Suprapubic skin (tissue), 4 donors: Measurements from ENCODE around the gene PXDC1. TPM values are rescaled to one million over a fixed set of nuclear protein-coding genes. Genes with fewer than 3 reads are reported as not detected.
A peak's percentile ranks its signal among the peaks of the same experiment; 100 is the strongest.

Experiments used
- DNase-seq, 2 donors: peaks; one replicate each; pipeline ENCODE4 v3.0.0-alpha.2; 2019; ENCODE audit warnings: low spot score in 2 of 2
- H3K27ac ChIP-seq: fragments of 200-600 bp; sonication (generic); one replicate; pipeline ENCODE4 v1.5.1; 2019
- H3K27me3 ChIP-seq: fragments of 200-600 bp; sonication (generic); one replicate; pipeline ENCODE4 v1.5.1; 2019
- H3K36me3 ChIP-seq: fragments of 200-600 bp; sonication (generic); one replicate; pipeline ENCODE4 v1.5.1; 2019
- H3K4me1 ChIP-seq: fragments of 200-600 bp; sonication (generic); one replicate; pipeline ENCODE4 v1.5.1; 2019
- H3K4me3 ChIP-seq: fragments of 200-600 bp; sonication (generic); one replicate; pipeline ENCODE4 v1.5.1; 2019; ENCODE audit warnings: mild to moderate bottlenecking
- H3K9me3 ChIP-seq: fragments of 200-600 bp; sonication (generic); one replicate; pipeline ENCODE4 v1.5.1; 2019
- CTCF ChIP-seq, 2 donors: fragments of 200-600 bp in 1 of 2; fragments of 450-650 bp in 1 of 2; sonication (generic) in 1 of 2; IDR thresholded peaks; one replicate each; pipeline ENCODE4 v1.5.1; 2016 to 2019; ENCODE audit warnings: antibody characterized with exemption in 2 of 2, mild to moderate bottlenecking in 1 of 2, moderate library complexity in 1 of 2
- EP300 ChIP-seq: sonication (generic); formaldehyde crosslinking; IDR thresholded peaks from one replicate; pipeline ENCODE4 v1.6.1; 2017; ENCODE audit warnings: antibody characterized with exemption
- POLR2A ChIP-seq, 2 donors: fragments of 450-650 bp; IDR thresholded peaks; one replicate each; pipeline ENCODE4 v1.6.1; 2017; ENCODE audit warnings: antibody characterized with exemption in 2 of 2, mild to moderate bottlenecking in 2 of 2, moderate library complexity in 2 of 2
- POLR2AphosphoS5 ChIP-seq, 3 donors: sonication (generic); formaldehyde crosslinking; IDR thresholded peaks; one replicate each; pipeline ENCODE4 v1.6.1; 2017; ENCODE audit warnings: antibody characterized with exemption in 3 of 3
- WGBS: methylation state at CpG from one replicate; pipeline ENCODE4 v1.1.5; 2018; 5-methylcytosine and 5-hydroxymethylcytosine counted together
- total RNA-seq, 4 donors: library from RNA; depleted of rRNA; stranded (reverse); fragments of >200 nt; gene quantifications; one replicate each; pipeline ENCODE4 v1.1.0, GENCODE V29; 2016

PXDC1 gene
- total RNA-seq, 4 donors from 2014 or later = 63.1 to 108 (median 68.5) TPM

- DNase-seq = peak in 1 of 2 donors; percentile 76
- H3K27me3 ChIP-seq = no peaks in the 10 kb centered on the region
- H3K27ac ChIP-seq = peak overlapping the region; percentile 97
- peak overlapping the region; percentile 7 for H3K4me3 ChIP-seq
- no peaks in the 10 kb centered on the region for H3K9me3 ChIP-seq
- peaks cover 88% of the 10 kb centered on the region for H3K4me1 ChIP-seq
- no peaks in the 10 kb centered on the region for H3K36me3 ChIP-seq
- no peak for TF ChIP-seq EP300
- no peak for TF ChIP-seq POLR2A (IDR thresholded peaks at IDR 0.05)
- no peak for TF ChIP-seq POLR2AphosphoS5 (IDR thresholded peaks at IDR 0.05)
- no peak for TF ChIP-seq CTCF (IDR thresholded peaks at IDR 0.05)
- WGBS = 64% methylated on average over 9 of the region's 11 CpGs
Observed at GRCh38 chr6:3746119-3746691, 5.3 kb downstream of the PXDC1 start.

- H3K4me3 ChIP-seq = peak overlapping the region; percentile 7
- WGBS = 89% methylated on average over 2 of the region's 4 CpGs
- H3K36me3 ChIP-seq = no peaks in the 10 kb centered on the region
- peak in 1 of 2 donors; percentile 67 for DNase-seq
- H3K27ac ChIP-seq = peak overlapping the region; percentile 97
- no peaks in the 10 kb centered on the region for H3K27me3 ChIP-seq
- no peak for TF ChIP-seq CTCF (IDR thresholded peaks at IDR 0.05)
- H3K4me1 ChIP-seq = peaks cover 94% of the 10 kb centered on the region
- H3K9me3 ChIP-seq = no peaks in the 10 kb centered on the region
Observed at GRCh38 chr6:3745566-3746118, 5.9 kb downstream of the PXDC1 start.

GRCh38 chr6:3744901-3745470 lies 6.5 kb downstream of the PXDC1 start:
- no peaks in the 10 kb centered on the region for H3K27me3 ChIP-seq
- no peaks in the 10 kb centered on the region for H3K9me3 ChIP-seq
- H3K4me1 ChIP-seq = peaks cover 97% of the 10 kb centered on the region
- H3K4me3 ChIP-seq = no peak overlapping the region
- DNase-seq = peak in 1 of 2 donors; percentile 77
- WGBS = 69% methylated on average over 8 of the region's 20 CpGs
- TF ChIP-seq POLR2A (IDR thresholded peaks at IDR 0.05) (no peak), CTCF (IDR thresholded peaks at IDR 0.05) (no peak), POLR2AphosphoS5 (IDR thresholded peaks at IDR 0.05) (no peak), EP300 (no peak)
- peak overlapping the region; percentile 97 for H3K27ac ChIP-seq
- H3K36me3 ChIP-seq = no peaks in the 10 kb centered on the region

- no peaks in the 10 kb centered on the region for H3K27me3 ChIP-seq
- H3K36me3 ChIP-seq = no peaks in the 10 kb centered on the region
- DNase-seq = peak; percentile 62 to 74
- no peak for TF ChIP-seq EP300
- TF ChIP-seq CTCF (IDR thresholded peaks at IDR 0.05) = no peak
- TF ChIP-seq POLR2AphosphoS5 (IDR thresholded peaks at IDR 0.05) = no peak
- no peak for TF ChIP-seq POLR2A (IDR thresholded peaks at IDR 0.05)
- H3K27ac ChIP-seq = peak overlapping the region; percentile 97
- peaks cover 97% of the 10 kb centered on the region for H3K4me1 ChIP-seq
- 65% methylated on average over 19 of the region's 19 CpGs for WGBS
- H3K9me3 ChIP-seq = no peaks in the 10 kb centered on the region
- H3K4me3 ChIP-seq = peak overlapping the region; percentile 1
Observed at GRCh38 chr6:3744211-3744900, 7.2 kb downstream of the PXDC1 start.

GRCh38 chr6:3743541-3743940 lies 8.0 kb downstream of the PXDC1 start:
- TF ChIP-seq POLR2AphosphoS5 (IDR thresholded peaks at IDR 0.05) (no peak), CTCF (IDR thresholded peaks at IDR 0.05) (no peak), EP300 (no peak), POLR2A (IDR thresholded peaks at IDR 0.05) (no peak)
- no peaks in the 10 kb centered on the region for H3K27me3 ChIP-seq
- H3K9me3 ChIP-seq = no peaks in the 10 kb centered on the region
- H3K36me3 ChIP-seq = peaks cover 3% of the 10 kb centered on the region
- peak; percentile 63 to 68 for DNase-seq
- peak overlapping the region; percentile 97 for H3K27ac ChIP-seq
- no peak overlapping the region for H3K4me3 ChIP-seq
- WGBS = 84% methylated on average over 10 of the region's 10 CpGs
- H3K4me1 ChIP-seq = peaks cover 97% of the 10 kb centered on the region
